SHP77 (cell line): ENCODE measurements around the gene ZBTB5.
"Not testable (repeated sequence)": the region's sequence is repeated elsewhere in the genome, so short reads cannot be mapped to it uniquely, and the experiment has no call there.

ENCODE experiments used
- DNase-seq, 2 experiments: peaks; one replicate each; lab custom pipeline; 2025; lab: John Stamatoyannopoulos, UW

The ZBTB5 gene

GRCh38 chr9:37405764-37406380 lies 59.4 kb downstream of the ZBTB5 start:
- DNase-seq, result no peak

GRCh38 chr9:37405350-37405749 lies 59.9 kb downstream of the ZBTB5 start:
- DNase-seq, result no peak

- DNase-seq, result no peak
These were observed 60.7 kb downstream of the ZBTB5 start for GRCh38 chr9:37404590-37404989.

GRCh38 chr9:37399336-37399735 lies 65.9 kb downstream of the ZBTB5 start:
- no peak for DNase-seq

GRCh38 chr9:37398464-37399025 lies 66.7 kb downstream of the ZBTB5 start:
- DNase-seq, result peak in 1 of 2 experiments; percentile 14

GRCh38 chr9:37397948-37398347 lies 67.3 kb downstream of the ZBTB5 start:
- DNase-seq, result not testable (repeated sequence)

- no peak for DNase-seq
These were observed 69.6 kb downstream of the ZBTB5 start for GRCh38 chr9:37395663-37396062.

- no peak for DNase-seq
These were observed 70.0 kb downstream of the ZBTB5 start for GRCh38 chr9:37395229-37395628.

GRCh38 chr9:37392272-37392671 lies 73.0 kb downstream of the ZBTB5 start:
- no peak for DNase-seq

- peak in 1 of 2 experiments; percentile 10 for DNase-seq
These were observed 74.5 kb downstream of the ZBTB5 start for GRCh38 chr9:37390759-37391158.
